HEK293 (cell line): ENCODE results near the gene LRRC47.

Experiments
- HOXD13 ChIP-seq: sonication (generic); formaldehyde crosslinking; IDR thresholded peaks from 2 replicates; pipeline ENCODE4 v1.8.0; 2022; ENCODE audit warnings: missing genetic modification reagents, borderline replicate concordance
- KLF17 ChIP-seq: fragments of 450-650 bp; formaldehyde crosslinking; IDR thresholded peaks from 2 replicates; pipeline ENCODE4 v1.5.1; 2016; ENCODE audit warnings: missing biosample characterization, missing genetic modification characterization
- TF ChIP-seq, protein P1 (sequence below): fragments of 450-650 bp; formaldehyde crosslinking; IDR thresholded peaks from 2 replicates; pipeline ENCODE4 v1.5.1; 2016; ENCODE audit warnings: missing biosample characterization, missing genetic modification characterization

DNA sequence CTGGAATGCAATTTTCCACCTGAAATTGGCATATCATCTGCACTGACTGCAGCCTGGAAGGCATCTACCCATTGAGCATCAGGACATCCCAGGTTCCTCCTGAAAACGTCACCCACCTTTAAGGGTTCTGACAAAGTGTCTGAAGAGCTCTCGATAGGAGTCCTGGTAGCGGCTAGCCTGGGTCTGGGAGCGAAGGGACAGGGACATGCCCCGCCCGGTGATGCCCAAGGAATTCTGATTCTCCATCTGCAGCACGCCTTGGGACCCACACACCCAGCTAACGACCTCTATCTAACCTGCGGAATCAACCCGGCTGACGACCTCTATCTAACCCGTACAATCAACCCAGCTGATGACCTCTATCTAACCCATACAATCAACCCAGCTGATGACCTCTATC lies 57.4 kb downstream of the LRRC47 start:
- TF ChIP-seq, protein P1, sequence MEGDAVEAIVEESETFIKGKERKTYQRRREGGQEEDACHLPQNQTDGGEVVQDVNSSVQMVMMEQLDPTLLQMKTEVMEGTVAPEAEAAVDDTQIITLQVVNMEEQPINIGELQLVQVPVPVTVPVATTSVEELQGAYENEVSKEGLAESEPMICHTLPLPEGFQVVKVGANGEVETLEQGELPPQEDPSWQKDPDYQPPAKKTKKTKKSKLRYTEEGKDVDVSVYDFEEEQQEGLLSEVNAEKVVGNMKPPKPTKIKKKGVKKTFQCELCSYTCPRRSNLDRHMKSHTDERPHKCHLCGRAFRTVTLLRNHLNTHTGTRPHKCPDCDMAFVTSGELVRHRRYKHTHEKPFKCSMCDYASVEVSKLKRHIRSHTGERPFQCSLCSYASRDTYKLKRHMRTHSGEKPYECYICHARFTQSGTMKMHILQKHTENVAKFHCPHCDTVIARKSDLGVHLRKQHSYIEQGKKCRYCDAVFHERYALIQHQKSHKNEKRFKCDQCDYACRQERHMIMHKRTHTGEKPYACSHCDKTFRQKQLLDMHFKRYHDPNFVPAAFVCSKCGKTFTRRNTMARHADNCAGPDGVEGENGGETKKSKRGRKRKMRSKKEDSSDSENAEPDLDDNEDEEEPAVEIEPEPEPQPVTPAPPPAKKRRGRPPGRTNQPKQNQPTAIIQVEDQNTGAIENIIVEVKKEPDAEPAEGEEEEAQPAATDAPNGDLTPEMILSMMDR (tag by site-specific recombination) = no peak
- TF ChIP-seq KLF17 (tag by site-specific recombination) (no peak), HOXD13 (CRISPR knock-in tag) (no peak)
